HepG2 (cell line): ENCODE measurements around the gene SLC9A9. TPM values are rescaled to one million over a fixed set of nuclear protein-coding genes. Genes with fewer than 3 reads are reported as not detected.

Experiments
- ATAC-seq: fragments of 200-7000 bp; cut with Tn5 transposase; 3 replicates; pipeline ENCODE4 v1.9.1; 2020; ENCODE audit warnings: mild to moderate bottlenecking, moderate library complexity
- BruUV-seq: library from RNA; stranded (reverse); fragments of 400-500 nt; replicated peaks from 2 replicates; lab custom pipeline; 2021; lab: Mats Ljungman, UMichigan
- CTCF ChIA-PET: fragments of 300-600 bp; formaldehyde crosslinking; extraction: SDS; loops from one replicate; lab custom pipeline; 2021; ENCODE audit warnings: low total read pairs, inconsistent platforms, low intra/inter-chr PET ratio; lab: Yijun Ruan, JAX
- POLR2A ChIA-PET: fragments of 350-600 bp; sonication (Branson Sonifier 250); formaldehyde crosslinking; loops from one replicate; lab custom pipeline; 2020; ENCODE audit warnings: antibody characterized with exemption, inconsistent platforms; lab: Yijun Ruan, JAX
- DNase-seq: peaks from one replicate; pipeline ENCODE4 v3.0.0-alpha.2; 2015; ENCODE audit warnings: low spot score
- FAIRE-seq: peaks from 3 replicates; lab custom pipeline; 2011; peaks lifted over from hg19 to GRCh38; lab: Jason Lieb, UNC
- H2AFZ ChIP-seq: one replicate; pipeline ENCODE4 v1.6.1; 2011; ENCODE audit warnings: low read length, inconsistent platforms
- H3K27ac ChIP-seq: fragments of 300-600 bp; 3 replicates; pipeline ENCODE4 v1.8.0; 2011; ENCODE audit warnings: mixed run types, mild to moderate bottlenecking, mixed read lengths, low read length, inconsistent platforms; ENCODE audit not compliant: insufficient read depth; ENCODE audit errors: extremely low read length
- H3K27me3 ChIP-seq, 2 experiments: fragments of 200-600 bp in 1 of 2; 2 replicates in 1 of 2; 3 replicates in 1 of 2; pipeline versions ENCODE4 v1.6.0 to v1.8.0; 2011; ENCODE audit warnings: low read length in 2 of 2, mild to moderate bottlenecking in 2 of 2, moderate library complexity in 2 of 2, inconsistent platforms in 1 of 2; ENCODE audit not compliant: insufficient read depth in 2 of 2, control insufficient read depth in 1 of 2
- H3K36me3 ChIP-seq, 2 experiments: fragments of 200-600 bp in 1 of 2; replicated peaks in 1 of 2; 2 replicates in 1 of 2; 3 replicates in 1 of 2; pipeline versions ENCODE4 v1.5.1 to v1.8.0; 2011; ENCODE audit warnings: low read length in 2 of 2, inconsistent platforms in 1 of 2; ENCODE audit not compliant: insufficient read depth in 2 of 2, control insufficient read depth in 1 of 2
- H3K4me1 ChIP-seq: 2 replicates; pipeline ENCODE4 v1.5.1; 2012; ENCODE audit warnings: low read length, inconsistent platforms; ENCODE audit not compliant: insufficient read depth
- H3K4me2 ChIP-seq: 2 replicates; pipeline ENCODE4 v1.6.0; 2011; ENCODE audit warnings: low read depth, low read length, inconsistent platforms
- H3K4me3 ChIP-seq, 3 experiments: fragments of 200-600 bp in 1 of 3; sonication (generic), shearing (Covaris generic) in 1 of 3; replicated peaks in 1 of 3; 2 replicates each; pipeline ENCODE4 v1.5.1; 2011 to 2016; ENCODE audit warnings: low read length in 3 of 3, inconsistent platforms in 2 of 3, low read depth in 2 of 3, mild to moderate bottlenecking in 2 of 3, control low read depth in 1 of 3, mixed read lengths in 1 of 3; ENCODE audit not compliant: insufficient read depth in 1 of 3
- H3K79me2 ChIP-seq: one replicate; pipeline ENCODE4 v1.6.1; 2011; ENCODE audit warnings: low read length, inconsistent platforms; ENCODE audit not compliant: insufficient read depth
- H3K9ac ChIP-seq: 2 replicates; pipeline ENCODE4 v1.6.0; 2011; ENCODE audit warnings: mild to moderate bottlenecking, low read depth, low read length, inconsistent platforms; ENCODE audit not compliant: insufficient read depth
- H3K9me3 ChIP-seq: 2 replicates; pipeline ENCODE4 v1.5.1; 2012; ENCODE audit warnings: mild to moderate bottlenecking, low read length
- H4K20me1 ChIP-seq: 2 replicates; pipeline ENCODE4 v1.6.0; 2011; ENCODE audit warnings: inconsistent platforms, mild to moderate bottlenecking, low read length, moderate library complexity; ENCODE audit not compliant: insufficient read depth
- CENPX ChIP-seq: sonication (generic); formaldehyde crosslinking; IDR thresholded peaks from 2 replicates; pipeline ENCODE4 v1.9.0; 2021; ENCODE audit warnings: mild to moderate bottlenecking, missing genetic modification reagents, moderate library complexity
- ESRRA ChIP-seq: sonication (generic); formaldehyde crosslinking; IDR thresholded peaks from 2 replicates; pipeline ENCODE4 v1.5.1; 2020; ENCODE audit warnings: mild to moderate bottlenecking, low read depth, missing genetic modification reagents
- MTERF4 ChIP-seq: sonication (generic); formaldehyde crosslinking; IDR thresholded peaks from 2 replicates; pipeline ENCODE4 v1.8.0; 2023; ENCODE audit warnings: mild to moderate bottlenecking, missing genetic modification reagents
- POGK ChIP-seq: sonication (generic); formaldehyde crosslinking; conservative IDR thresholded peaks from 2 replicates; pipeline ENCODE4 v1.8.0; 2022; ENCODE audit warnings: mild to moderate bottlenecking, moderate library complexity, missing genetic modification reagents
- ZBTB10 ChIP-seq: sonication (generic); formaldehyde crosslinking; IDR thresholded peaks from 2 replicates; pipeline ENCODE4 v1.4.0; 2020; ENCODE audit warnings: missing genetic modification reagents, borderline replicate concordance
- ZBTB43 ChIP-seq: sonication (generic); formaldehyde crosslinking; conservative IDR thresholded peaks from 2 replicates; pipeline ENCODE4 v1.4.0; 2020; ENCODE audit warnings: missing genetic modification reagents
- ZFP82 ChIP-seq: sonication (generic); formaldehyde crosslinking; IDR thresholded peaks from 2 replicates; pipeline ENCODE4 v1.5.1; 2020; ENCODE audit warnings: mild to moderate bottlenecking, missing genetic modification reagents, borderline replicate concordance
- ZNF318 ChIP-seq: sonication (generic); formaldehyde crosslinking; IDR thresholded peaks from 2 replicates; pipeline ENCODE4 v1.4.0; 2020; ENCODE audit warnings: mild to moderate bottlenecking, missing genetic modification reagents
- ZNF713 ChIP-seq: sonication (generic); formaldehyde crosslinking; IDR thresholded peaks from 2 replicates; pipeline ENCODE4 v1.4.0; 2020; ENCODE audit warnings: mild to moderate bottlenecking, missing genetic modification reagents
- WGBS: methylation state at CpG from one replicate; pipeline ENCODE4 v1.1.6; 2017; ENCODE audit warnings: low lambda C conversion rate; 5-methylcytosine and 5-hydroxymethylcytosine counted together
- in situ Hi-C: cut with HindIII; loops from 2 replicates; pipeline ENCODE4 v1.10.0; 2017; ENCODE audit warnings: low pct_unique_long_range_greater_than_20kb; ENCODE audit not compliant: extremely low pct_ligation_motif_present
- intact Hi-C: fragments of 100-400 bp; cut with micrococcal nuclease; formaldehyde crosslinking; loops from one replicate; pipeline ENCODE4 v1.10.0; 2022; ENCODE audit not compliant: unreplicated experiment
- polyA plus RNA-seq, 8 experiments: library from polyadenylated mRNA; depleted of rRNA in 3 of 8; stranded (reverse) in 7 of 8; unstranded in 1 of 8; fragments of >200 nt; fragmentation: Illumina TruSeq in 4 of 8; extraction: Trizol in 4 of 8; gene quantifications; 2 replicates each; pipeline versions ENCODE4 v1.2.1 to v1.2.3, GENCODE V29; 2011 to 2016; ENCODE audit warnings: low read depth in 4 of 8, missing spikeins in 1 of 8, mixed read lengths in 1 of 8; ENCODE audit not compliant: insufficient read depth in 1 of 8
- total RNA-seq, 5 experiments: library from RNA; depleted of rRNA; stranded (reverse); fragments of >200 nt; fragmentation: Illumina TruSeq; extraction: Trizol; gene quantifications; 2 replicates each; pipeline ENCODE4 v1.2.3, GENCODE V29; 2016; ENCODE audit warnings: low read depth in 1 of 5

SLC9A9 gene
- total and polyA plus RNA-seq, 2 of the 13 experiments (the other 11 are each of a cell fraction or from before 2014, with no cell fraction given): not detected

- BruUV-seq: no TSS peak
- no peak for FAIRE-seq
- intact Hi-C loops: no loop called here
- 10% methylated on average over 6 of the region's 6 CpGs for WGBS
- in situ Hi-C loops: no loop called here
- H3K79me2 ChIP-seq: no peaks in the 10 kb centered on the region
- no peaks in the 10 kb centered on the region for H3K4me1 ChIP-seq
- no peak overlapping the region for H3K4me2 ChIP-seq
- H2AFZ ChIP-seq: no peak overlapping the region
- no peak overlapping the region for H3K9ac ChIP-seq
- H3K36me3 ChIP-seq: no peaks in the 10 kb centered on the region
- CTCF ChIA-PET: no interaction called here
- POLR2A ChIA-PET: no interaction called here
- H3K27ac ChIP-seq: no peak overlapping the region
- H4K20me1 ChIP-seq: no peaks in the 10 kb centered on the region
- H3K9me3 ChIP-seq: no peaks in the 10 kb centered on the region
- H3K27me3 ChIP-seq: no peaks in the 10 kb centered on the region; a peak in 1 of 5 replicates
- H3K4me3 ChIP-seq: no peak overlapping the region
- DNase-seq: no peak
- ATAC-seq: no peak
- no peak for TF ChIP-seq POGK (CRISPR knock-in tag)
- TF ChIP-seq ESRRA: no peak
- no peak for TF ChIP-seq ZNF318 (CRISPR knock-in tag)
- TF ChIP-seq MTERF4 (CRISPR knock-in tag): no peak
- TF ChIP-seq ZNF713 (CRISPR knock-in tag): no peak
- TF ChIP-seq ZBTB43: no peak
- TF ChIP-seq ZBTB10 (CRISPR knock-in tag): no peak
- TF ChIP-seq ZFP82: no peak
- TF ChIP-seq CENPX (CRISPR knock-in tag): no peak
These were observed 604.6 kb downstream of the SLC9A9 start for GRCh38 chr3:143243686-143244085.
